Astrocyte (in vitro differentiated cells and primary cell): Measurements from ENCODE around the gene HOXA7. TPM values are rescaled to one million over a fixed set of nuclear protein-coding genes. Genes with fewer than 3 reads are reported as not detected.

ENCODE experiments used
- DNase-seq: peaks from one replicate; pipeline ENCODE4 v3.0.0-alpha.2; 2010; ENCODE audit warnings: low read depth
- FAIRE-seq: peaks from 2 replicates; lab custom pipeline; 2011; peaks lifted over from hg19 to GRCh38; lab: Jason Lieb, UNC
- H2AFZ ChIP-seq: 2 replicates; pipeline ENCODE4 v1.6.0; 2012; ENCODE audit warnings: low read depth, low read length, inconsistent platforms
- H3K27ac ChIP-seq: 2 replicates; pipeline ENCODE4 v1.5.1; 2011; ENCODE audit warnings: low read depth, low read length, inconsistent platforms
- H3K27me3 ChIP-seq: 2 replicates; pipeline ENCODE4 v1.6.0; 2011; ENCODE audit warnings: low read length, inconsistent platforms; ENCODE audit not compliant: insufficient read depth
- H3K36me3 ChIP-seq: 2 replicates; pipeline ENCODE4 v1.5.1; 2011; ENCODE audit warnings: low read length, inconsistent platforms; ENCODE audit not compliant: insufficient read depth
- H3K4me1 ChIP-seq: 2 replicates; pipeline ENCODE4 v1.5.1; 2011; ENCODE audit warnings: low read length, inconsistent platforms; ENCODE audit not compliant: insufficient read depth
- H3K4me2 ChIP-seq: 2 replicates; pipeline ENCODE4 v1.6.0; 2012; ENCODE audit warnings: low read length, inconsistent platforms
- H3K4me3 ChIP-seq: 2 replicates; pipeline ENCODE4 v1.5.1; 2011; ENCODE audit warnings: low read depth, mild to moderate bottlenecking, low read length, inconsistent platforms; ENCODE audit not compliant: insufficient read depth
- H3K79me2 ChIP-seq: 2 replicates; pipeline ENCODE4 v1.6.0; 2012; ENCODE audit warnings: mild to moderate bottlenecking, low read length, inconsistent platforms; ENCODE audit not compliant: insufficient read depth
- H3K9ac ChIP-seq: 2 replicates; pipeline ENCODE4 v1.6.0; 2012; ENCODE audit warnings: mild to moderate bottlenecking, low read length, inconsistent platforms
- H3K9me3 ChIP-seq: 2 replicates; pipeline ENCODE4 v1.5.1; 2012; ENCODE audit warnings: low read depth, mild to moderate bottlenecking, low read length, inconsistent platforms; ENCODE audit not compliant: insufficient read depth
- H4K20me1 ChIP-seq: 2 replicates; pipeline ENCODE4 v1.6.0; 2012; ENCODE audit warnings: low read length, inconsistent platforms; ENCODE audit not compliant: insufficient read depth
- H3K27ac Mint-ChIP-seq: one replicate; pipeline ENCODE4 v1.8.0; 2021; ENCODE audit warnings: mild to moderate bottlenecking, mixed read lengths; ENCODE audit not compliant: unreplicated experiment
- H3K27me3 Mint-ChIP-seq: one replicate; pipeline ENCODE4 v1.8.0; 2021; ENCODE audit warnings: low read depth, mixed read lengths; ENCODE audit not compliant: unreplicated experiment
- H3K36me3 Mint-ChIP-seq: one replicate; pipeline ENCODE4 v1.8.0; 2021; ENCODE audit warnings: low read depth, mixed read lengths; ENCODE audit not compliant: unreplicated experiment
- H3K4me1 Mint-ChIP-seq: one replicate; pipeline ENCODE4 v1.8.0; 2021; ENCODE audit warnings: low read depth, mixed read lengths; ENCODE audit not compliant: unreplicated experiment
- H3K4me3 Mint-ChIP-seq: one replicate; pipeline ENCODE4 v1.8.0; 2021; ENCODE audit warnings: mild to moderate bottlenecking, moderate library complexity, mixed read lengths; ENCODE audit not compliant: unreplicated experiment
- H3K9me3 Mint-ChIP-seq: one replicate; pipeline ENCODE4 v1.8.0; 2021; ENCODE audit warnings: mild to moderate bottlenecking, mixed read lengths; ENCODE audit not compliant: unreplicated experiment
- EZH2 ChIP-seq: IDR thresholded peaks from 2 replicates; pipeline ENCODE4 v1.6.1; 2012; ENCODE audit warnings: mild to moderate bottlenecking, low read length, inconsistent platforms; ENCODE audit not compliant: insufficient read depth
- total RNA-seq: library from RNA; stranded (reverse); gene quantifications from 2 replicates; pipeline ENCODE4 v1.2.1, GENCODE V29; 2021
- TF ChIP-seq, protein P1 (sequence below): IDR thresholded peaks from 2 replicates; pipeline ENCODE4 v1.5.1; 2011; ENCODE audit warnings: low read depth, mild to moderate bottlenecking, inconsistent platforms, low read length, moderate library complexity; ENCODE audit not compliant: insufficient read depth

HOXA7 gene
- total RNA-seq, 1 donor from 2014 or later: not detected

GRCh38 chr7:27189295-27189996 lies 33.0 kb upstream of the HOXA7 start:
- Histone ChIP-seq H3K4me2 (peak overlapping the region; percentile 68), H4K20me1 (peaks cover 20% of the 10 kb centered on the region), H3K27ac (no peak overlapping the region), H3K9me3 (peaks cover 6% of the 10 kb centered on the region), H3K27me3 (peaks cover 99% of the 10 kb centered on the region), H3K4me3 (no peak overlapping the region), H3K4me1 (peaks cover 3% of the 10 kb centered on the region), H3K79me2 (no peaks in the 10 kb centered on the region), H3K9ac (no peak overlapping the region), H3K36me3 (no peaks in the 10 kb centered on the region), H2AFZ (peak overlapping the region; percentile 52)
- Mint-ChIP-seq H3K36me3 (peaks cover 2% of the 10 kb centered on the region), H3K9me3 (peaks cover 24% of the 10 kb centered on the region), H3K27ac (no peak overlapping the region), H3K4me3 (no peak overlapping the region), H3K27me3 (peaks cover 93% of the 10 kb centered on the region), H3K4me1 (no peaks in the 10 kb centered on the region)
- TF ChIP-seq, protein P1, sequence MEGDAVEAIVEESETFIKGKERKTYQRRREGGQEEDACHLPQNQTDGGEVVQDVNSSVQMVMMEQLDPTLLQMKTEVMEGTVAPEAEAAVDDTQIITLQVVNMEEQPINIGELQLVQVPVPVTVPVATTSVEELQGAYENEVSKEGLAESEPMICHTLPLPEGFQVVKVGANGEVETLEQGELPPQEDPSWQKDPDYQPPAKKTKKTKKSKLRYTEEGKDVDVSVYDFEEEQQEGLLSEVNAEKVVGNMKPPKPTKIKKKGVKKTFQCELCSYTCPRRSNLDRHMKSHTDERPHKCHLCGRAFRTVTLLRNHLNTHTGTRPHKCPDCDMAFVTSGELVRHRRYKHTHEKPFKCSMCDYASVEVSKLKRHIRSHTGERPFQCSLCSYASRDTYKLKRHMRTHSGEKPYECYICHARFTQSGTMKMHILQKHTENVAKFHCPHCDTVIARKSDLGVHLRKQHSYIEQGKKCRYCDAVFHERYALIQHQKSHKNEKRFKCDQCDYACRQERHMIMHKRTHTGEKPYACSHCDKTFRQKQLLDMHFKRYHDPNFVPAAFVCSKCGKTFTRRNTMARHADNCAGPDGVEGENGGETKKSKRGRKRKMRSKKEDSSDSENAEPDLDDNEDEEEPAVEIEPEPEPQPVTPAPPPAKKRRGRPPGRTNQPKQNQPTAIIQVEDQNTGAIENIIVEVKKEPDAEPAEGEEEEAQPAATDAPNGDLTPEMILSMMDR: no peak
- peak; percentile 46 for TF ChIP-seq EZH2
- DNase-seq (no peak), FAIRE-seq (no peak)

- H3K27ac Mint-ChIP-seq: no peak overlapping the region
- no peaks in the 10 kb centered on the region for H3K4me1 Mint-ChIP-seq
- H3K4me3 Mint-ChIP-seq: peak overlapping the region; percentile 40
- peak; percentile 81 for TF ChIP-seq EZH2
- TF ChIP-seq, protein P1: no peak
- DNase-seq: no peak
- peak overlapping the region; percentile 68 for H3K4me2 ChIP-seq
- peaks cover 6% of the 10 kb centered on the region for H3K4me1 ChIP-seq
- H3K27me3 ChIP-seq: peaks cover 97% of the 10 kb centered on the region
- H3K9me3 ChIP-seq: peaks cover 6% of the 10 kb centered on the region
- no peak for FAIRE-seq
- no peak overlapping the region for H3K9ac ChIP-seq
- peaks cover 2% of the 10 kb centered on the region for H3K36me3 Mint-ChIP-seq
- H2AFZ ChIP-seq: peak overlapping the region; percentile 52
- peaks cover 91% of the 10 kb centered on the region for H3K27me3 Mint-ChIP-seq
- H3K79me2 ChIP-seq: no peaks in the 10 kb centered on the region
- no peak overlapping the region for H3K4me3 ChIP-seq
- H3K27ac ChIP-seq: no peak overlapping the region
- peaks cover 20% of the 10 kb centered on the region for H4K20me1 ChIP-seq
- no peaks in the 10 kb centered on the region for H3K36me3 ChIP-seq
- H3K9me3 Mint-ChIP-seq: peaks cover 24% of the 10 kb centered on the region
Measured at GRCh38 chr7:27188386-27189294, 32.2 kb upstream of the HOXA7 start.
